ENCODE data around the gene IGFN1. TPM values are rescaled to one million over a fixed set of nuclear protein-coding genes. Genes with fewer than 3 reads are reported as not detected.
"Not testable (repeated sequence)": the region's sequence is repeated elsewhere in the genome, so short reads cannot be mapped to it uniquely, and the experiment has no call there.

Gene IGFN1
- total and polyA plus RNA-seq, 10 of the 15 experiments (the other 5 are each of a cell fraction or from before 2014, with no cell fraction given) = not detected

- no peak overlapping the region for H3K9ac ChIP-seq (ENCODE audit: control insufficient read depth, insufficient read depth, low read length)
- no peak overlapping the region for H3K4me3 ChIP-seq
- no TSS peak for BruUV-seq (replicated peaks)
- H3K9me3 ChIP-seq (replicated peaks; ENCODE audit: control insufficient read depth, insufficient read depth, low read length) = no peaks in the 10 kb centered on the region
- no peak for TF ChIP-seq ZNF207 (IDR thresholded peaks at IDR 0.05; ENCODE audit: borderline replicate concordance)
- no peak for TF ChIP-seq HSF1 (IDR thresholded peaks at IDR 0.05; ENCODE audit: low read depth, low read length)
- no peaks in the 10 kb centered on the region for H3K36me3 ChIP-seq (ENCODE audit: control insufficient read depth in 2 of 2, insufficient read depth in 2 of 2, low read length in 1 of 2)
- no peak for DNase-seq (ENCODE audit: low read depth, low spot score)
- no peak for FAIRE-seq
- intact Hi-C loops (cut with micrococcal nuclease; ENCODE audit: unreplicated experiment) = no loop called here
- ChIA-PET CTCF (no interaction called here), POLR2A (no interaction called here), RAD21 (ENCODE audit: unreplicated experiment) (no interaction called here), SMC1A (ENCODE audit: uncharacterized antibody, unreplicated experiment) (no interaction called here)
- H3K27ac ChIP-seq (ENCODE audit: control insufficient read depth, insufficient read depth) = no peak overlapping the region
- peaks cover 0 to 4% of the 10 kb centered on the region in 2 experiments; a peak in 2 of 4 replicates for H3K27me3 ChIP-seq (replicated peaks in 1 of 2; ENCODE audit: control insufficient read depth in 2 of 2, insufficient read depth in 2 of 2, low read length in 1 of 2)
- H2AFZ ChIP-seq (ENCODE audit: control insufficient read depth, low read depth, low read length) = no peak overlapping the region
- H3K79me2 ChIP-seq (ENCODE audit: control insufficient read depth, insufficient read depth, low read length) = no peaks in the 10 kb centered on the region
- H3K4me2 ChIP-seq (ENCODE audit: control insufficient read depth, insufficient read depth) = no peak overlapping the region
- no peaks in the 10 kb centered on the region for H4K20me1 ChIP-seq (ENCODE audit: control insufficient read depth, insufficient read depth)
- no peaks in the 10 kb centered on the region for H3K4me1 ChIP-seq (ENCODE audit: control insufficient read depth, insufficient read depth, low read length)
- in situ Hi-C loops (cut with MboI) = no loop called here
- no peak for ATAC-seq
- 2% methylated on average over 4 of the region's 4 CpGs for WGBS (ENCODE audit: insufficient coverage, insufficient replicate concordance, low lambda C conversion rate, missing lambda C conversion rate)
Observed at GRCh38 chr1:201230676-201231075, 40.1 kb downstream of the IGFN1 start.

DNA sequence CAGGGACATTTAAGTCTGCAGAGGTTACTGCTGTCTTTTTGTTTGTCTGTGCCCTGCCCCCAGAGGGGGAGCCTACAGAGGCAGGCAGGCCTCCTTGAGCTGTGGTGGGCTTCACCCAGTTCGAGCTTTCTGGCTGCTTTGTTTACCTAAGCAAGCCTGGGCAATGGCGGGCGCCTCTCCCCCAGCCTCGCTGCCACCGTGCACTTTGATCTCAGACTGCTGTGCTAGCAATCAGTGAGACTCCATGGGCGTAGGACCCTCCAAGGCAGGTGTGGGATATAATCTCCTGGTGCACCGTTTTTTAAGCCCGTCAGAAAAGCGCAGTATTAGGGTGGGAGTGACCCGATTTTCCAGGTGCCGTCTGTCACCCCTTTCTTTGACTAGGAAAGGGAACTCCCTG is 49.0 kb downstream of the IGFN1 start:
- RAD21 ChIA-PET (ENCODE audit: unreplicated experiment); H3K27me3 ChIP-seq (replicated peaks in 1 of 2; ENCODE audit: control insufficient read depth in 2 of 2, insufficient read depth in 2 of 2, low read length in 1 of 2); POLR2A ChIA-PET; H3K4me2 ChIP-seq (ENCODE audit: control insufficient read depth, insufficient read depth); H2AFZ ChIP-seq (ENCODE audit: control insufficient read depth, low read depth, low read length); H3K36me3 ChIP-seq (ENCODE audit: control insufficient read depth in 2 of 2, insufficient read depth in 2 of 2, low read length in 1 of 2); H3K27ac ChIP-seq (ENCODE audit: control insufficient read depth, insufficient read depth); H3K9me3 ChIP-seq (replicated peaks; ENCODE audit: control insufficient read depth, insufficient read depth, low read length); H3K79me2 ChIP-seq (ENCODE audit: control insufficient read depth, insufficient read depth, low read length); BruUV-seq (replicated peaks); H4K20me1 ChIP-seq (ENCODE audit: control insufficient read depth, insufficient read depth); DNase-seq (ENCODE audit: low read depth, low spot score); H3K9ac ChIP-seq (ENCODE audit: control insufficient read depth, insufficient read depth, low read length); H3K4me3 ChIP-seq; FAIRE-seq; H3K4me1 ChIP-seq (ENCODE audit: control insufficient read depth, insufficient read depth, low read length); in situ Hi-C loops (cut with MboI); CTCF ChIA-PET; ATAC-seq; SMC1A ChIA-PET (ENCODE audit: uncharacterized antibody, unreplicated experiment); intact Hi-C loops (cut with micrococcal nuclease; ENCODE audit: unreplicated experiment): not testable (repeated sequence)
- 12% methylated on average over 11 of the region's 11 CpGs for WGBS (ENCODE audit: insufficient coverage, insufficient replicate concordance, low lambda C conversion rate, missing lambda C conversion rate)

All from GM12878 (cell line).